Measurements from ENCODE around the gene RECQL5.
A peak's percentile ranks its signal among the peaks of the same experiment; 100 is the strongest.
"Not testable (repeated sequence)": the region's sequence is repeated elsewhere in the genome, so short reads cannot be mapped to it uniquely, and the experiment has no call there.

Gene RECQL5

DNA sequence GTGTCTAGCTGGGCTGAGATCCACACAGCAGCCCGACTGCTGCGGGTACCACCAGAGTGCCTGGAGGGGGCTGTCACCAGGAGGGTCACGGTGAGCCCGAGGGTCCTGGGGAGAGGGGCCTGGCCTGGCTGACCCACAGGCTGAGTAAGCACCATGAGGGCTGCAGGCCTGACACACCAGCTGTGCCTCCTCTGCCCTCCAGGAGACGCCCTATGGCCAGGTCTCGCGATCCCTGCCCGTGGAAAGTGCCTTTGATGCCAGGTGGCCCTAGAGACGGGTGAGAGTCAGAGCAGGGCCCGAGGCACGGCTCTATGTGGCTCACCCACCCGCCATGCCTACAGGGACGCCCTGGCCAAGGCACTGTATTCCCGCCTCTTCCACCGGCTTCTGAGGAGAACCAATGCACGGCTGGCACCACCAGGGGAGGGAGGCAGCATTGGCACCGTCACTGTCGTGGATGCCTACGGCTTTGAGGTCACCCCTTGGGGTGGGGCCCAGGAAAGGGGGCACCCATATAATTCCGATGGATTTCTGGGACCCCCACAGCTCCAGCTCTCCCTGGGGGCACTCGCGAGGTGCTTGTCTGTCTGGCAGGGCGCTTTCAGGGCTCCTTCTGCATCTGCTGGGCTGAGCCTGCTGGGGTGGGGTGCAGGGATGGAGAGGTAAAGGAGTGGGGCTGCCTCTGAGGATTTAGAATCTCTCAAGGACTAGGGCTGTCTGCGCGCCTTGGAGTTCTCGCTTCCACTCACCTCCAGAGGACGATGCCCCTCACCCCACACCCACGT lies 72.3 kb downstream of the RECQL5 start:
- H3K4me3 ChIP-seq (ENCODE audit: low read length): no peak overlapping the region
- H3K4me1 ChIP-seq (ENCODE audit: insufficient read depth, low read length): no peaks in the 10 kb centered on the region
- H3K27ac ChIP-seq (ENCODE audit: low read length): no peak overlapping the region
- H3K9ac ChIP-seq (ENCODE audit: low read depth, low read length): no peak overlapping the region
- peaks cover 12% of the 10 kb centered on the region for H3K27me3 ChIP-seq (ENCODE audit: insufficient read depth, low read length)
- no peaks in the 10 kb centered on the region for H3K9me3 ChIP-seq (ENCODE audit: insufficient read depth, low read depth, low read length)
- no peaks in the 10 kb centered on the region for H3K36me3 ChIP-seq (ENCODE audit: insufficient read depth, low read depth, low read length)

DNA sequence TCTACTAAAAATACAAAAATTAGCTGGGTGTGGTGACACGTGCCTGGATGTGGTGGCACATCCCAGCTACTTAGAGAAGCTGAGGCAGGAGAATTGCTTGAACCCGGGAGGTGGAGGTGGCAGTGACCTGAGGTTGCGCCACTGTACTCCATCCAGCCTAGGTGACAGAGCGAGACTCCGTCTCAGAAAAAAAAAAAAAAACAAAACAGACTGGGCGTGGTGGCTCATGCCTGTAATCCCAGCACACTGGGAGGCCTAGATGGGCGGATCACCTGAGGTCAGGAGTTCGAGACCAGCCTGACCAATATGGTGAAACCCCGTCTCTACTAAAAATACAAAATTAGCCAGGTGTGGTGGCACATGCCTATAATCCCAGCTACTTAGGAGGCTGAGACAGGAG lies 73.5 kb downstream of the RECQL5 start:
- H3K4me1 ChIP-seq (ENCODE audit: insufficient read depth, low read length); H3K4me3 ChIP-seq (ENCODE audit: low read length); H3K9ac ChIP-seq (ENCODE audit: low read depth, low read length); H3K9me3 ChIP-seq (ENCODE audit: insufficient read depth, low read depth, low read length); H3K36me3 ChIP-seq (ENCODE audit: insufficient read depth, low read depth, low read length); H3K27ac ChIP-seq (ENCODE audit: low read length): not testable (repeated sequence)
- peaks cover 19% of the 10 kb centered on the region for H3K27me3 ChIP-seq (ENCODE audit: insufficient read depth, low read length)

GRCh38 chr17:75592348-75593020 lies 74.5 kb downstream of the RECQL5 start:
- Histone ChIP-seq H3K36me3 (ENCODE audit: insufficient read depth, low read depth, low read length) (no peaks in the 10 kb centered on the region), H3K4me3 (ENCODE audit: low read length) (no peak overlapping the region), H3K4me1 (ENCODE audit: insufficient read depth, low read length) (no peaks in the 10 kb centered on the region), H3K27me3 (ENCODE audit: insufficient read depth, low read length) (peaks cover 28% of the 10 kb centered on the region), H3K27ac (ENCODE audit: low read length) (no peak overlapping the region), H3K9ac (ENCODE audit: low read depth, low read length) (no peak overlapping the region), H3K9me3 (ENCODE audit: insufficient read depth, low read depth, low read length) (no peaks in the 10 kb centered on the region)

DNA sequence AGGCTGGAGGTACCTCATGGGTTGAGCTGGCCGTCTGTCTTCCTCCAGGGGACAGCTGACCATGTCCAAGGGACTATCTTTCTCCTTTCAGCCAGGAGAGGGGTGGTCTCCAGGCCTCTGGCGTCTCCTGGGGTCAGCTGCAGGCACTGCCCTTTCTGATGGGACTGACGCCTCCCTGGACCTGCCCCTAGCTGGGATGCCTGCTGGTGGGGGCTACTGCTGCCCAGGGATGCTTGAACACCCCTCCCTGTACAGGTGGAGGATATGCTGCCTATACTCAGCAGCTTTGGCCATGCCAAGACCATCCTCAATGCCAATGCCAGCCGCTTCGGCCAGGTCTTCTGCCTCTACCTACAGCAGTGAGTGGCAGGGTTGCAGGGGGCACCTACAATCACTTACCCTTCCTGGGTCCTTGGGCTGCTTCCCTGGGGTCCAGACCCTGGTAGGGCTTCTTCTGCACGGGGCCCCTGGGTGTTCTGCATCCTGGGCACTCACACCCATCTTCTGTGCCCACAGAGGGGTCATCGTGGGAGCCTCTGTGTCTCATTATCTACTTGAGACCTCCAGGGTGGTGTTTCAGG lies 75.1 kb downstream of the RECQL5 start:
- peaks cover 35% of the 10 kb centered on the region for H3K27me3 ChIP-seq (ENCODE audit: insufficient read depth, low read length)
- H3K36me3 ChIP-seq (ENCODE audit: insufficient read depth, low read depth, low read length): no peaks in the 10 kb centered on the region
- no peaks in the 10 kb centered on the region for H3K9me3 ChIP-seq (ENCODE audit: insufficient read depth, low read depth, low read length)
- no peak overlapping the region for H3K9ac ChIP-seq (ENCODE audit: low read depth, low read length)
- H3K27ac ChIP-seq (ENCODE audit: low read length): no peak overlapping the region
- no peak overlapping the region for H3K4me3 ChIP-seq (ENCODE audit: low read length)
- no peaks in the 10 kb centered on the region for H3K4me1 ChIP-seq (ENCODE audit: insufficient read depth, low read length)

GRCh38 chr17:75590849-75591721 lies 75.9 kb downstream of the RECQL5 start:
- Histone ChIP-seq H3K36me3 (ENCODE audit: insufficient read depth, low read depth, low read length) (no peaks in the 10 kb centered on the region), H3K4me1 (ENCODE audit: insufficient read depth, low read length) (no peaks in the 10 kb centered on the region), H3K27me3 (ENCODE audit: insufficient read depth, low read length) (peaks cover 39% of the 10 kb centered on the region), H3K9me3 (ENCODE audit: insufficient read depth, low read depth, low read length) (no peaks in the 10 kb centered on the region), H3K27ac (ENCODE audit: low read length) (no peak overlapping the region), H3K9ac (ENCODE audit: low read depth, low read length) (no peak overlapping the region), H3K4me3 (ENCODE audit: low read length) (no peak overlapping the region)

GRCh38 chr17:75590314-75590761 lies 76.6 kb downstream of the RECQL5 start:
- Histone ChIP-seq H3K4me1 (ENCODE audit: insufficient read depth, low read length) (no peaks in the 10 kb centered on the region), H3K9ac (ENCODE audit: low read depth, low read length) (no peak overlapping the region), H3K27me3 (ENCODE audit: insufficient read depth, low read length) (peaks cover 39% of the 10 kb centered on the region), H3K36me3 (ENCODE audit: insufficient read depth, low read depth, low read length) (no peaks in the 10 kb centered on the region), H3K27ac (ENCODE audit: low read length) (no peak overlapping the region), H3K4me3 (ENCODE audit: low read length) (no peak overlapping the region), H3K9me3 (ENCODE audit: insufficient read depth, low read depth, low read length) (no peaks in the 10 kb centered on the region)

GRCh38 chr17:75589919-75590303 lies 77.0 kb downstream of the RECQL5 start:
- Histone ChIP-seq H3K9me3 (ENCODE audit: insufficient read depth, low read depth, low read length) (no peaks in the 10 kb centered on the region), H3K4me3 (ENCODE audit: low read length) (peak overlapping the region; percentile 60; the same call in 1 of the 2 replicates), H3K36me3 (ENCODE audit: insufficient read depth, low read depth, low read length) (no peaks in the 10 kb centered on the region), H3K27me3 (ENCODE audit: insufficient read depth, low read length) (peaks cover 39% of the 10 kb centered on the region), H3K4me1 (ENCODE audit: insufficient read depth, low read length) (no peaks in the 10 kb centered on the region), H3K9ac (ENCODE audit: low read depth, low read length) (peak overlapping the region; percentile 59; the same call in 1 of the 2 replicates), H3K27ac (ENCODE audit: low read length) (no peak overlapping the region)

DNA sequence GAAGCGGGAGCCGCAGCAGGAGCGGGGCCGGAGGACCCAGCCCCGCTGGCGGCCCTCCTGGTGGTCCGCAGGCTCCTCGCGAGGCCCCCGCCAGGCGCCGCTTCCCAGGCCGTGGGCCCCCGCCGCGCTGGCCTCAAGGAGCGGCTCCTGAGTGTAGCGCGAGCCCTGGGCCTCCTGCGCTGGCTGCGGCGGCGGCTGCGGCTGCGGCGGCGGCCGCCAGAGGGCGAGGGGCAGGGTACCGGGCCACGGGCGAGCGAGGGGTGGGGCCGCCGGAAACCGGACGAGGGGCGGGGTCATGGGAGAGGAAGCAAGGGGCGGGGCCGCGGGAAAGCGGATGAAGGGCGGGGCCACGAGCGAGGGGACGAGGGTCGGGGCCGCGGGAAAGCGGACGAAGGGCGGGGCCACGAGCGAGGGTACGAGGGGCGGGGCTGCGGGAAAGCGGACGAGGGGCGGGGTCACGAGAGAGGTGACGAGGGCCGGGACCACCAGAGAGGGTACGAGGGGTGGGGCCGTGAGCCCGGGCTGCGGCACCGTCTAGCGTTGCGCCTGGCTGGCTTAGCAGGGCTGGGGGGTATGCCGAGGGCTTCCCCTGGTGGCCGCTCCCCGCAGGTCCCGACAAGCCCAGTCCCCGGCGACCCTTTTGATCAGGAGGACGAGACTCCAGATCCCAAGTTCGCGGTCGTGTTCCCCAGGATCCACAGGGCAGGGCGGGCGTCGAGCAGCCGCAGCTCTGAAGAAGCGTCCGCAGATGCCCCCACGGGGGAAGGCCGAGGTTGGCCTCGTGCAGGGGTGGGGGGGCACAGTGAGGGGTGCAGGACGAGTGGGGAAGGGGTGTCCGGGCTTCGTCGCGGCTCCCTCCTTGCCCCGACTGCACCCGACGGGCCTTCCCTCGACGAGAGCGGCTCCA lies 77.7 kb downstream of the RECQL5 start:
- H3K27ac ChIP-seq (ENCODE audit: low read length): no peak overlapping the region

GRCh38 chr17:75588596-75589011 lies 78.3 kb downstream of the RECQL5 start:
- Histone ChIP-seq H3K9ac (ENCODE audit: low read depth, low read length) (no peak overlapping the region), H3K4me1 (ENCODE audit: insufficient read depth, low read length) (no peaks in the 10 kb centered on the region), H3K36me3 (ENCODE audit: insufficient read depth, low read depth, low read length) (no peaks in the 10 kb centered on the region), H3K27me3 (ENCODE audit: insufficient read depth, low read length) (peaks cover 39% of the 10 kb centered on the region), H3K27ac (ENCODE audit: low read length) (no peak overlapping the region), H3K9me3 (ENCODE audit: insufficient read depth, low read depth, low read length) (no peaks in the 10 kb centered on the region), H3K4me3 (ENCODE audit: low read length) (peak overlapping the region; percentile 65)

More for the DNA sequence above, 77.7 kb downstream of the RECQL5 start:
- no peaks in the 10 kb centered on the region for H3K4me1 ChIP-seq (ENCODE audit: insufficient read depth, low read length)
- peaks cover 39% of the 10 kb centered on the region for H3K27me3 ChIP-seq (ENCODE audit: insufficient read depth, low read length)
- peak overlapping the region; percentile 59; the same call in 1 of the 2 replicates for H3K9ac ChIP-seq (ENCODE audit: low read depth, low read length)
- no peaks in the 10 kb centered on the region for H3K9me3 ChIP-seq (ENCODE audit: insufficient read depth, low read depth, low read length)
- no peaks in the 10 kb centered on the region for H3K36me3 ChIP-seq (ENCODE audit: insufficient read depth, low read depth, low read length)
- peak overlapping the region; percentile 65; the same call in 1 of the 2 replicates for H3K4me3 ChIP-seq (ENCODE audit: low read length)

DNA sequence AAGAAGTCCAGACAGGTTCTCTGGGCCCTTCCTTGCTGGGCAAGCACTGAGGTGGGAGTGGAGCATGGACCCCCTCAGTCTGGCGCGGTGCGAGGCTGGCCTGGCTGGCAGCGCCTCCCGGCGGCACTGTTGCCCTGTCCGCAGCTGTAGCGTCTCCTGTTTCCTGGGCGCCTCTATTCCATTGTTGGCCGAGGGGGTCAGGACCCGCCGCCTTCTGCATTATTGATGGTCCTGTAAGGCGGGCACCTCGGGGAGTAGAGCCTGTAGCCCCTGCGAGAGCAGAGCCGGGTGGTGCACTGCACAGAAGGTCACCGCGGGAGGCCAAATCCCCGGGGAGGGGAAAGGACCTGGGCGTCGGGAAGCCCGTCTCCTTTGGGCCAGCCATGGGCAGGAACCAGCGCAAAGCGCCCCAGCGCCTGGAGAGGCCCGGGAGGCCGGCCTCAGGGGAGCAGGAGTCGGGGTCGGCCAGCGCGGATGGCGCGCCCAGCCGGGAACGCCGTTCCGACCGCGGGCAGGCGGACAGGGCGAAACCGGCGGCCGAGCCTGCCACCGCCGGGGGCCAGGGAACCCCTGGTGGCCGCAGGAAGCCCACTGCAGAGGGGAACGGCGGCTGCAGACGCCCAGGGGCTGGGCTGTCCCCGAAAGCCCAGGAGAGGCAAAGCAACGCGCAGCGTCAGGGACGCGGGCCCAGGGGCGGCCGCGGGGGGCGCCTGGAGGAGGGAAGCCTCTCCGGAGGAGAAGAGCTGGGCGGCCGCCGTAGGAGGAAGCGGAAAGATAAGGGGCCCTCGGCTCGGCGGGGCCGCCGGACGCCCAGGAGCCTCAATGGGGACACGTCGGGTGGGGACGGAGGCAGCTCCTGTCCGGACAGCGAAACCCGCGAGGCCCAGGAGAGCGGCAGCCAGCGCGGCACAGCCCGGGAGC lies 79.0 kb downstream of the RECQL5 start, which contains the start of gene MYO15B:
TSS of gene MYO15B (plus strand) at position 126 of the 921 bp plus-strand sequence. CDS start at position 384, 258 bp downstream.
- H3K4me3 ChIP-seq (ENCODE audit: low read length): peak within 1 kb of the TSS; percentile 65

More for the DNA sequence above, 79.0 kb downstream of the RECQL5 start, which contains the start of gene MYO15B:
- Histone ChIP-seq H3K9ac (ENCODE audit: low read depth, low read length) (peak within 1 kb of the TSS; percentile 56; the same call in 1 of the 2 replicates), H3K27ac (ENCODE audit: low read length) (no peak within 1 kb of the TSS), H3K27me3 (ENCODE audit: insufficient read depth, low read length) (peaks cover 39% of the 10 kb centered on the region), H3K36me3 (ENCODE audit: insufficient read depth, low read depth, low read length) (no peaks in the 10 kb centered on the region), H3K9me3 (ENCODE audit: insufficient read depth, low read depth, low read length) (no peaks in the 10 kb centered on the region), H3K4me1 (ENCODE audit: insufficient read depth, low read length) (no peaks in the 10 kb centered on the region)
